Measurements from ENCODE around the gene ANKS1B.
"Not testable (repeated sequence)": the region's sequence is repeated elsewhere in the genome, so short reads cannot be mapped to it uniquely, and the experiment has no call there.

ANKS1B gene

DNA sequence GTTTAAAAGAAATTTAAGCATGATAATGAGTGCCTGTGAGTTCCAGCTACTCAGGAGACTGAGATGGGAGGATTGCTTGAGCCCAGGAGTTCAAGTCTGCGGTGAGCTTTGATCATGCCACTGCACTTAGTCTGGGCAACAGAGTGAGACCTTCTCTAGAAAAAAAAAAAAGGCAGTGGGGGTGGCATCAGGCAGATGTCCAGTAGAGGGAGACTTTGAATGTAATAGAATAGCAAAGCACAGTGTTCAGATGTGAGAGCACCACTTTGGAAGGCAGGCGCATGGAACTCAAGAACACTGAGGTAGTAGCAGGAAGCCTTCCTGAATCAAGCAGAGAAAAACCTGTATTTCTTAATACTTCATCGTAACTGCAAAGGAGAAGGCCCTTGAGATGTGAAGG, 731.7 kb downstream of the ANKS1B start:
- DNase-seq (ENCODE audit: low read depth): no peak
- no peak overlapping the region for H3K4me3 ChIP-seq (ENCODE audit: low read depth, low read length)
- TF ChIP-seq, protein P1, sequence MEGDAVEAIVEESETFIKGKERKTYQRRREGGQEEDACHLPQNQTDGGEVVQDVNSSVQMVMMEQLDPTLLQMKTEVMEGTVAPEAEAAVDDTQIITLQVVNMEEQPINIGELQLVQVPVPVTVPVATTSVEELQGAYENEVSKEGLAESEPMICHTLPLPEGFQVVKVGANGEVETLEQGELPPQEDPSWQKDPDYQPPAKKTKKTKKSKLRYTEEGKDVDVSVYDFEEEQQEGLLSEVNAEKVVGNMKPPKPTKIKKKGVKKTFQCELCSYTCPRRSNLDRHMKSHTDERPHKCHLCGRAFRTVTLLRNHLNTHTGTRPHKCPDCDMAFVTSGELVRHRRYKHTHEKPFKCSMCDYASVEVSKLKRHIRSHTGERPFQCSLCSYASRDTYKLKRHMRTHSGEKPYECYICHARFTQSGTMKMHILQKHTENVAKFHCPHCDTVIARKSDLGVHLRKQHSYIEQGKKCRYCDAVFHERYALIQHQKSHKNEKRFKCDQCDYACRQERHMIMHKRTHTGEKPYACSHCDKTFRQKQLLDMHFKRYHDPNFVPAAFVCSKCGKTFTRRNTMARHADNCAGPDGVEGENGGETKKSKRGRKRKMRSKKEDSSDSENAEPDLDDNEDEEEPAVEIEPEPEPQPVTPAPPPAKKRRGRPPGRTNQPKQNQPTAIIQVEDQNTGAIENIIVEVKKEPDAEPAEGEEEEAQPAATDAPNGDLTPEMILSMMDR (IDR thresholded peaks at IDR 0.05; ENCODE audit: control insufficient read depth, extremely low read depth, insufficient read depth): peak; percentile 13; the same call in 1 of the 2 replicates

DNA sequence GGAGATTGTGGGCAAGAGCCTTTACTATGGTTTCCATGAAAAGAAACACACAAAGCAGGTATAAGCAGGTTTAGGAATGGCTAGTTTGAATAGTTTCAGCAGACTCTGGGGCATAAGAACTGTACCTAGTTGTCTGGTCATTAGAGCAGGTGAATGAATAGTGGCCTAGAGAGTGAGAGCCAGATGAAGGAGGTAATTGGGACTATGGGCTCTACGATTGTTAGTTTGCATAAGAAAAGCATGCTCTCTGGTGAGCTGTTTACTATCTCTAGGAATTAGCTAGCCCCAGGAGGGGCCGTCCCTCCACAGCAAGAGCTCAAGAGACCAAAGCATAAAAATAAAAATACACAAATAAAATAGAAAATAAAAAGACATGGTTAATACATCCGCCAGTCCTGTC, 734.6 kb downstream of the ANKS1B start:
- H3K4me3 ChIP-seq (ENCODE audit: low read depth, low read length): no peak overlapping the region
- TF ChIP-seq, protein P1 (IDR thresholded peaks at IDR 0.05; ENCODE audit: control insufficient read depth, extremely low read depth, insufficient read depth): no peak
- DNase-seq (ENCODE audit: low read depth): no peak

DNA sequence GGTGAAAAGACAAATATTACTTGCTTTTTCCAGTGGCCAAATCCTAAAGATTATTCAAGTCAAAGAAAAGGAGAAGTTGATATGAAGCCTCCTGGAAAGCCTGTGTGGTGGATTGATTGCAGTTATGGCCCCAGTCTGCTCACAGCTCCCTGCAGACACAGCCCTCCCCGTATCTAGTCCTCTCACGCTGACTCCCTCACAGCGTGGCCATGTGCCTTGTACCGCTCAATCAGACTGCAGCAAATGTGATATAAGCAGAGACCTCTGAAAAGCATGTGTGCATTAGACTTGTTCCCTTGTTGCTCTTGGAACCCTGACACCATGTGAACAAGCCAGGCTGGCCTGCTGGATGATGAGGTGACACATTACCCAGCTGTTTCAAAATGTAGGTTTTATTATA, 735.2 kb downstream of the ANKS1B start:
- DNase-seq (ENCODE audit: low read depth): no peak
- no peak overlapping the region for H3K4me3 ChIP-seq (ENCODE audit: low read depth, low read length)
- TF ChIP-seq, protein P1 (IDR thresholded peaks at IDR 0.05; ENCODE audit: control insufficient read depth, extremely low read depth, insufficient read depth): no peak

DNA sequence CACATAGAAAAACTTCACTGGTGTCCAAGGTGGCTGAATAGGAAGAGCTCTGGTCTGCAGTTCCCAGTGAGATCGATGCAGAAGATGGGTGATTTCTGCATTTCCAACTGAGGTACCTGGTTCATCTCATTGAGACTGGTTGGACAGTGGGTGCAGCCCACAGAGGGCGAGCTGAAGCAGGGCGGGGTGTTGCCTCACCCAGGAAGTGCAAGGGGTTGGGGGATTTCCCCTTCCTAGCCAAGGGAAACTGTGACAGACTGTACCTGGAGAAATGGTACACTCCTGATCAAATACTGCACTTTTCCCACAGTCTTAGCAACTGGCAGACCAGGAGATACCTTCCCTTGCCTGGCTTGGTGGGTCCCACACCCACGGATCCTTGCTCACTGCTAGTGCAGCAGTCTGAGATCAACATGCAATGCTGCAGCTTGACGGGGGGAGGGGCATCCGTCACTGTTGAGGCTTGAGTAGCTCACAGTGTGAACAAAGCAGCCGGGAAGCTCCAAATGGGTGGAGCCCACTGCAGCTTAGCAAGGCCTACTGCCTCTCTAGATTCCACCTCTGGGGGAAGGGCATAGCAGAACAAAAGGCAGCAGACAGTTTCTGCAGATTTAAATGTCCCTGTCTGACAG, 746.7 kb downstream of the ANKS1B start:
- not testable (repeated sequence) for DNase-seq (ENCODE audit: low read depth); H3K4me3 ChIP-seq (ENCODE audit: low read depth, low read length)

DNA sequence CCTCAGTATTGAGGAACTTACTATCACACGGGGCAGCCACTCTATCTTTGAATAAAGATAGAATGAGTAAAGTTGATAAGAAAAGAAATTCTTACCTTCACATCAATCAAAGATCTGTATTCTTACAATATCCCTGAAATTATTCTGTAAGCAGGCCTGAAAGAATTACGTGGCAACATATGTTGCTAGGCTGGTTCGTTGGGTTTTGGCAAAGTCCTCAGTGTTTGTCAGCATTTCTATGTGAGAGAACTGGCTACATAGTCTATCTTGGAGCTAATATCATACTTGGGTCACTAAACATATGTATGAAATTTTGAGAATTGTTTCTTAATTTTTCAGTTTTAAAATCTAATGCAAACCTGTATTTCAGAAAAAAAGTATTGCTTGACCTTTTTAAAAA, 749.4 kb downstream of the ANKS1B start:
- DNase-seq (ENCODE audit: low read depth): no peak
- no peak overlapping the region for H3K4me3 ChIP-seq (ENCODE audit: low read depth, low read length)
- TF ChIP-seq, protein P1 (IDR thresholded peaks at IDR 0.05; ENCODE audit: control insufficient read depth, extremely low read depth, insufficient read depth): no peak

DNA sequence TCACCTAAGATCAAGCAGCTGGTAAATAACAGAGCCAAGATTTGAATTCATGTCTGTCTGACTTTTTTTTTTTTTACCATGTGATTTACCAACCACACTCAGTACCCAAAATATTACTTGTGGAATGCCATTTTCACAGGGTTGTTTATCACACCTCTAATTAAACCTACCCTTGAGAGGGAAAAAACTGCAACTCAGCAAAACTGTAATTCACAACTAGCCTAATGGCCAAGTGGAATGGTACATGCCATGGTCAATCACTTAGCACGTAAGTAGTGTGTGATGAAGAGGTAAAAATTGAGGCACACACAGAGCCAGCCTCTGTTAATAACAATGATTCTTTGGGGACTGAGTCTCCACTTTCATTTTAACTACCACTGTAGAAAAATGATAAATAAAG, 750.0 kb downstream of the ANKS1B start:
- TF ChIP-seq, protein P1 (IDR thresholded peaks at IDR 0.05; ENCODE audit: control insufficient read depth, extremely low read depth, insufficient read depth): no peak
- DNase-seq (ENCODE audit: low read depth): no peak
- H3K4me3 ChIP-seq (ENCODE audit: low read depth, low read length): no peak overlapping the region

DNA sequence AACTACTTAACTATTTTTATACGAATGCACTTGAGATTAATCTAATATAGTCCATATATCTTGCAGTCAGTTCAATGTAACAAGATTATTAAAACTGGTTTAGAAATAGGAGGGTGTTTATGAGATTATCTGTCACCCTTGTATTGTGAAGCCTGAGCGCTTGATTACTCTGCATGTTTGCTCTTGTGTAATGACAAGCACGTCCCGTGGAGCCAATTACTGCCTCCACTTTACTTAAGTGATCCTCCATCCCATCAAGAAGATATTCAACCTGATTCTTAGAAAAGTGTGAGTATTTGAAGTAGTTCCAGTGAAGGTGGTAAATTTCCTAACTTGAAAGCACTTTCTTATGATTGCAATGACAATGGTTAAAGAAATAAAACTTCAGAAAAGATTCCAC, 752.4 kb downstream of the ANKS1B start:
- TF ChIP-seq, protein P1 (IDR thresholded peaks at IDR 0.05; ENCODE audit: control insufficient read depth, extremely low read depth, insufficient read depth): no peak
- no peak for DNase-seq (ENCODE audit: low read depth)

More for the DNA sequence above, 752.4 kb downstream of the ANKS1B start:
- H3K4me3 ChIP-seq (ENCODE audit: low read depth, low read length): no peak overlapping the region
